ENCODE data around the gene TGFBR1. TPM values are rescaled to one million over a fixed set of nuclear protein-coding genes. Genes with fewer than 3 reads are reported as not detected.

Gene TGFBR1
- total RNA-seq, 4 donors from 2014 or later, result 24.0 to 37.4 (median 31.8) TPM

GRCh38 chr9:99169982-99170761 is 65.3 kb downstream of the TGFBR1 start:
- no peak for DNase-seq (ENCODE audit: low spot score in 2 of 2)
- Histone ChIP-seq H3K4me3 (no peak overlapping the region), H3K9me3 (no peaks in the 10 kb centered on the region), H3K36me3 (no peaks in the 10 kb centered on the region), H3K27me3 (peaks cover 2% of the 10 kb centered on the region in 2 donors), H3K4me1 (peaks cover 0 to 29% (median 0%) of the 10 kb centered on the region in 4 donors), H3K27ac (no peak overlapping the region)
- 44 to 46% methylated on average over 10 of the region's 10 CpGs for WGBS, 2 donors
- TF ChIP-seq POLR2A (IDR thresholded peaks at IDR 0.05) (no peak), EP300 (IDR thresholded peaks at IDR 0.05) (no peak), CTCF (IDR thresholded peaks at IDR 0.05) (no peak)

DNA sequence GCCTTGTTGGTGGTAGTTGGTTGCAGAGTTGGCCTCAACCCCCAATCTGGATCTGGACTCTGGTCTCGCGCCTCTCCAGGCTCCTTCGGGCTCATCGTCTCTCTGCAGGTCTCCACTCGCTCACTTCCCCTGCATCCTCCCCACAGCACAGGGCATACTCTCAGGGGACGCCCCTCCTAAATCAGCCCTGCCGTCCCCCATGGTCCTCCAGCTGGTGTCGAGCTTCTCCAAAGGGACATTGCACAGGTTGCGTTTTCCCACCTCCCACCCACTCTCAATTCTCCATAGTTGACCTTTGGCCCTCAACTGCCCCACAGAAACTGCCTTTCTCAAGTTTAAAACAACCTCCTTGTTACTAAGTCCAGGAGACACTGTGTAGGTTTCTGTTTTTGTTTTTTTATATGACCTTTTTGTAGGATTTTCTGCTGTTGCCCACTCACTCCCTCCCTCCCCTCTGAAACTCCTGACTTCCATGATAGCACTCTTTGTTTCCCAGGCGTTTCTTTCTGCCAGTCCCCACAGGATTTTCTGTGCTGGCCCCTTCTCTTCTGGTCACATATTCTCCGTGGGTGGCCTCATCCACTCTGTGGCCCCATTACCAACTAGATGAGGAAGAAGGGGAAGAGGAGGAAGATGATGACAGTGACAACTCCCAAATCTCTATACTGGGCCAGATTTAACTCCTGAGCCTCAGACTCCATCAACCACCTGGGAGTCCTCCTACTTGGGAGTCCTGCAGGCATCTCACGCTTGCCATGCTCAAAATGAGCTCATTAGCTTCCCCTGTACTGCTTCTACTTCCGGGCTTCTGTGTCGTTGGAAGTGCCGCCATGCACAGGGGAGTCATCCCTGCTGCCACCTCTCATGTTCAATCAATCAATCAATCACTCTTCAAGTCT is 66.6 kb downstream of the TGFBR1 start:
- Histone ChIP-seq H3K36me3 (no peaks in the 10 kb centered on the region), H3K9me3 (no peaks in the 10 kb centered on the region), H3K27ac (no peak overlapping the region), H3K4me1 (peaks cover 0 to 29% (median 0%) of the 10 kb centered on the region in 4 donors), H3K4me3 (no peak overlapping the region), H3K27me3 (peaks cover 2% of the 10 kb centered on the region in 2 donors)
- no peak for TF ChIP-seq CTCF (IDR thresholded peaks at IDR 0.05)
- TF ChIP-seq EP300 (IDR thresholded peaks at IDR 0.05), result no peak
- no peak for TF ChIP-seq POLR2A (IDR thresholded peaks at IDR 0.05)
- WGBS, 2 donors, result 76 to 78% methylated on average over 15 of the region's 15 CpGs
- DNase-seq (ENCODE audit: low spot score in 2 of 2), result no peak

DNA sequence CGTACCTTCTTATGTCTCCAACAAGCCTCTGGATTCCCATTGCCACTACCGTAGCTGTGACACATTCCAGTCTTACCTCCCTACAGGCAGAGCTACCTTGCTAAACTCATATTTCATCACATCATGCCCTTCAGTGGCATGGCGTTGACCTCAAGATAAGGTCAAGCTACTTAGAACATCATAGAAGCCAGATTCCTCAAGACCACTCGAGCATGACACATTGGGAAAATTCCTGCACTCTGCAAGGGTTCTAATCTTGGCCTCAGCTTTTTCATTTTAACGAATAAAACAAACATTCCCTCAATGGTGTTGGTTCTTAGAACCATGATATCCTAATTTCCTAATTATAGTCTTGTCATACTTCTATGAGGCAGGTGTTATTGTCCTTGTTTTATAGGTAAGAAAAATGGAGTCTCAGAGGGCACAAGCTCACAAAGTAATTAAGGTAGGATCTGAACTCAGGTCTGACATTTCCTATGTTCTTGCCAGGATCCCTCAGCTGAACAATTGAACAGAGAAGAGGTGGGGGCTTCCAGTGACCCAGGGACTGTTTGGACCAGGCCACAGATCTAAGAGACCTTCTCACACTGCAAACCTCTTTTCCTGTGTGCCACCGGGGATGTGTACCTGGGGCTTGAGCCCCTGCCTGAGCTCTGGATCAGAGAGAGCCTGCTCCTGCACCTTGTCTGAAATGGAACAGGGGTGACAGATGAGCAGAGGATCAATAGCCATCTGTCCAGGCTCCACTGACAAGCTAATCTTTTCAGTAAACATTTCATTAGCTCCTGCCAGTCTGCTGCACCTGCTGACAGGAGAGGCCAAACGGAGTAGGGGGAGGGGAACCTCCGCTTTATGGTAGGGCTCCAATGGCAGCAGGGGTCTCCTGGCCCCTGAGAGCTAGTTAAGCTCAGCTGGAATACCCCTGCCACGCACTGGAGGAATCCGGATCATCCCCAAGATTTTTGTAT is 67.5 kb downstream of the TGFBR1 start:
- WGBS, 2 donors, result 85 to 90% methylated on average over 10 of the region's 10 CpGs
- peaks cover 0 to 29% (median 0%) of the 10 kb centered on the region in 4 donors for H3K4me1 ChIP-seq
- TF ChIP-seq CTCF (IDR thresholded peaks at IDR 0.05) (no peak), EP300 (IDR thresholded peaks at IDR 0.05) (no peak), POLR2A (IDR thresholded peaks at IDR 0.05) (no peak)
- no peaks in the 10 kb centered on the region for H3K9me3 ChIP-seq
- peaks cover 2% of the 10 kb centered on the region in 2 donors for H3K27me3 ChIP-seq
- no peak for DNase-seq (ENCODE audit: low spot score in 2 of 2)
- no peaks in the 10 kb centered on the region for H3K36me3 ChIP-seq
- H3K4me3 ChIP-seq, result no peak overlapping the region
- H3K27ac ChIP-seq, result no peak overlapping the region

DNA sequence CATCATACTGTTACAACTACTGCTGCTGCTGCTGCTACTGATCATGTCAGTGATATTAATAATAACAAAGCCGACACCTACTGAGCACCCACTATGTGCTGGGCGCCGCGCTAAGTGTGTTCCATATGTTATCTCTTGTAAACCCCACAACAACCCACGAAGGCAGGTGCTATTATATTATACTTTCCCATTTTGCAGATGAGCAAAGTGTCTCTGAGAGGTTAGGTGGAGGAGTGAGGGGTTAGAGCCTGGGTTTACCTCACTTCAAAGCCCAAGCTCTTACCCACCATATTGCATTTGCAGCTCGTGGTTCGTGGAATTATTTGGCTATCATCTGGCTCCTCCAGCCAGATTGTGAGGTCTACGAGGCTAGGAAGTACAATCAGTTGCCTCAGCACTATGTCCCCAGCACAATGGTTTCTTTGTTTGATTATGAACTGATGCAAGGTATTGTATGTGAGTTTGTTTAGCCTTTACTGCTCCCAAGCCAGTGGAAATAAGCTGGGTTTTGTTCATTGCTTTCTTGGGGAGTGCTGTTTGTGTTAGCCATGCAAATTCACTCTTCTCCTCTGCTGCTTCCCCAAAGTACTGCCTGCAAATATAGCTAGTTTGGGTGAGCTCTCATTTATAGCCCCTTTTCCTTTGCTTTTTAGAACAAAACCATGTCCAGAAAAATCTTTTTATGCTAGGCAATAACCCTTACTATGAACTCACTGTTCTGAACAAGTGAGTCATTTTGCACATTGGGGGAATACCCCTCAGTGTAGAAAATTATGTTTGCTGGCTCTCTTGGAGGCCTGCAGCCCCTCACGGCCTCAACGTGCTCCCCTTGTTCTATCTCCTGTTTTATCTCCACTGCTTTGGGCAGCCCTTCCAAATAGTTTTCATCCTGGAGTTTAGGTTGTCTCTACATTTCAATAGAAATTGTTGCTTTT is 68.9 kb downstream of the TGFBR1 start:
- TF ChIP-seq EP300 (IDR thresholded peaks at IDR 0.05) (peak; percentile 19 to 47), CTCF (IDR thresholded peaks at IDR 0.05) (no peak)
- 55 to 63% methylated on average over 10 of the region's 10 CpGs for WGBS, 2 donors
- Histone ChIP-seq H3K27ac (no peak overlapping the region), H3K4me3 (no peak overlapping the region), H3K4me1 (peaks cover 0 to 29% (median 0%) of the 10 kb centered on the region in 4 donors), H3K36me3 (no peaks in the 10 kb centered on the region), H3K27me3 (peaks cover 2% of the 10 kb centered on the region in 2 donors), H3K9me3 (no peaks in the 10 kb centered on the region)
- DNase-seq (ENCODE audit: low spot score in 2 of 2), result no peak

Data from tibial nerve (tissue), 4 donors.